DMS 273 (cell line): ENCODE data around the gene MYCL.

Source experiments
- DNase-seq: peaks from one replicate; lab custom pipeline; 2025; ENCODE audit not compliant: unreplicated experiment; lab: John Stamatoyannopoulos, UW

The MYCL gene

GRCh38 chr1:39857126-39857878 is 44.4 kb downstream of the MYCL start:
- DNase-seq = no peak

GRCh38 chr1:39854738-39855137 is 47.0 kb downstream of the MYCL start:
- no peak for DNase-seq

GRCh38 chr1:39854314-39854713 is 47.4 kb downstream of the MYCL start:
- no peak for DNase-seq

GRCh38 chr1:39852876-39853275 is 48.8 kb downstream of the MYCL start:
- DNase-seq = no peak

GRCh38 chr1:39852214-39852791 is 49.4 kb downstream of the MYCL start:
- DNase-seq = peak; percentile 93

GRCh38 chr1:39850606-39851216 is 51.0 kb downstream of the MYCL start:
- no peak for DNase-seq

- no peak for DNase-seq
Observed at GRCh38 chr1:39849203-39849602, 52.5 kb downstream of the MYCL start.

- no peak for DNase-seq
Observed at GRCh38 chr1:39847940-39848339, 53.8 kb downstream of the MYCL start.

- peak; percentile 93 for DNase-seq
Observed at GRCh38 chr1:39846796-39847195, 54.9 kb downstream of the MYCL start.

- DNase-seq = peak; percentile 100
Observed at GRCh38 chr1:39845569-39846566, 55.8 kb downstream of the MYCL start.
